K562 (cell line): ENCODE measurements around the gene AIPL1. TPM values are rescaled to one million over a fixed set of nuclear protein-coding genes. Genes with fewer than 3 reads are reported as not detected.

Experiments
- CBFB ChIP-seq: sonication (generic); formaldehyde crosslinking; IDR thresholded peaks from 2 replicates; pipeline ENCODE4 v1.4.0; 2020; ENCODE audit warnings: mild to moderate bottlenecking, missing genetic modification reagents
- ELF1 ChIP-seq: fragments of 200-800 bp; sonication (Bioruptor generic); IDR thresholded peaks from 2 replicates; pipeline ENCODE4 v1.6.1; 2016; ENCODE audit warnings: missing genetic modification characterization, missing compliant biosample characterization
- ESRRA ChIP-seq: fragments of 450-650 bp; IDR thresholded peaks from 2 replicates; pipeline ENCODE4 v1.6.1; 2014; ENCODE audit warnings: low read depth, mild to moderate bottlenecking, moderate library complexity, borderline replicate concordance
- ETV1 ChIP-seq: fragments of 450-650 bp; conservative IDR thresholded peaks from 2 replicates; pipeline ENCODE4 v1.6.1; 2016; ENCODE audit warnings: missing genetic modification characterization, control low read depth, low read depth, missing compliant biosample characterization
- FOS ChIP-seq: IDR thresholded peaks from 3 replicates; pipeline ENCODE4 v1.6.1; 2011; ENCODE audit not compliant: insufficient read length; ENCODE audit errors: extremely low read depth
- NR3C1 ChIP-seq: sonication (generic); formaldehyde crosslinking; IDR thresholded peaks from 2 replicates; pipeline ENCODE4 v1.8.1; 2022; ENCODE audit warnings: missing genetic modification reagents
- PHTF2 ChIP-seq: fragments of 250-450 bp; sonication (Bioruptor Pico); IDR thresholded peaks from 2 replicates; pipeline ENCODE4 v1.5.0; 2021; ENCODE audit warnings: mild to moderate bottlenecking
- PURB ChIP-seq: sonication (generic); formaldehyde crosslinking; IDR thresholded peaks from 2 replicates; pipeline ENCODE4 v1.9.0; 2021; ENCODE audit warnings: low read depth, mild to moderate bottlenecking, missing genetic modification reagents
- TAF1 ChIP-seq: IDR thresholded peaks from 2 replicates; pipeline ENCODE4 v1.6.1; 2011; ENCODE audit warnings: mild to moderate bottlenecking, low read length, moderate library complexity; ENCODE audit not compliant: insufficient read depth, control insufficient read depth, severe bottlenecking; ENCODE audit errors: extremely low read depth
- ZC3H11A ChIP-seq: IDR thresholded peaks from 2 replicates; pipeline ENCODE4 v1.6.1; 2012; ENCODE audit warnings: low read depth, low read length, improper control_type of control experiment
- ZC3H4 ChIP-seq: sonication (generic); formaldehyde crosslinking; IDR thresholded peaks from 2 replicates; pipeline ENCODE4 v1.9.0; 2021; ENCODE audit warnings: missing genetic modification reagents, borderline replicate concordance
- ZFP1 ChIP-seq: fragments of 450-650 bp; formaldehyde crosslinking; IDR thresholded peaks from 2 replicates; pipeline ENCODE4 v1.4.0; 2020; ENCODE audit warnings: mild to moderate bottlenecking, mixed read lengths
- ZNF23 ChIP-seq: fragments of 250-450 bp; sonication (Bioruptor Pico); IDR thresholded peaks from 2 replicates; pipeline ENCODE4 v1.4.0; 2020; ENCODE audit warnings: mild to moderate bottlenecking
- ZNF316 ChIP-seq: fragments of 450-650 bp; IDR thresholded peaks from 2 replicates; pipeline ENCODE4 v1.6.1; 2016
- ZNF778 ChIP-seq: fragments of 450-650 bp; formaldehyde crosslinking; IDR thresholded peaks from 2 replicates; pipeline ENCODE4 v1.4.0; 2020; ENCODE audit warnings: mild to moderate bottlenecking, moderate library complexity
- polyA plus RNA-seq, 8 experiments: library from polyadenylated mRNA; depleted of rRNA in 4 of 8; stranded (reverse) in 5 of 8; unstranded in 3 of 8; fragments of >200 nt; fragmentation: Nextera tagmentation in 2 of 8; fragmentation: Illumina TruSeq in 1 of 8; extraction: Ambion mirVana in 2 of 8; extraction: Trizol in 1 of 8; gene quantifications; 2 replicates each; pipeline versions ENCODE4 v1.2.1 to v1.2.3, GENCODE V29; 2011 to 2014; ENCODE audit warnings: inconsistent platforms in 1 of 8, missing spikeins in 1 of 8
- total RNA-seq, 7 experiments: library from RNA; depleted of rRNA in 6 of 7; stranded (reverse); fragments of >200 nt in 6 of 7; fragmentation: Illumina TruSeq in 2 of 7; extraction: Trizol in 2 of 7; gene quantifications; 2 replicates each; pipeline versions ENCODE4 v1.2.1 to v1.2.3, GENCODE V29; 2011 to 2021; ENCODE audit warnings: low replicate concordance in 1 of 7
- TF ChIP-seq, protein P1 (sequence below): fragments of 250-450 bp; sonication (Bioruptor Pico); IDR thresholded peaks from 2 replicates; pipeline ENCODE4 v1.8.0; 2022; ENCODE audit warnings: moderate library complexity, mild to moderate bottlenecking, inconsistent platforms
- TF ChIP-seq, protein P2 (sequence below): fragments of 250-450 bp; sonication (Bioruptor Pico); IDR thresholded peaks from 2 replicates; pipeline ENCODE4 v1.5.0; 2020; ENCODE audit warnings: mild to moderate bottlenecking, borderline replicate concordance
- TF ChIP-seq, protein P3 (sequence below): fragments of 450-650 bp; IDR thresholded peaks from 2 replicates; pipeline ENCODE4 v1.6.1; 2018; ENCODE audit not compliant: partially characterized antibody
- TF ChIP-seq, protein P4 (sequence below), 2 experiments: fragments of 450-650 bp; IDR thresholded peaks; 2 replicates each; pipeline ENCODE4 v1.6.1; 2016

Gene AIPL1
- total and polyA plus RNA-seq, 9 of the 15 experiments (the other 6 are each of a cell fraction or from before 2014, with no cell fraction given): not detected

DNA sequence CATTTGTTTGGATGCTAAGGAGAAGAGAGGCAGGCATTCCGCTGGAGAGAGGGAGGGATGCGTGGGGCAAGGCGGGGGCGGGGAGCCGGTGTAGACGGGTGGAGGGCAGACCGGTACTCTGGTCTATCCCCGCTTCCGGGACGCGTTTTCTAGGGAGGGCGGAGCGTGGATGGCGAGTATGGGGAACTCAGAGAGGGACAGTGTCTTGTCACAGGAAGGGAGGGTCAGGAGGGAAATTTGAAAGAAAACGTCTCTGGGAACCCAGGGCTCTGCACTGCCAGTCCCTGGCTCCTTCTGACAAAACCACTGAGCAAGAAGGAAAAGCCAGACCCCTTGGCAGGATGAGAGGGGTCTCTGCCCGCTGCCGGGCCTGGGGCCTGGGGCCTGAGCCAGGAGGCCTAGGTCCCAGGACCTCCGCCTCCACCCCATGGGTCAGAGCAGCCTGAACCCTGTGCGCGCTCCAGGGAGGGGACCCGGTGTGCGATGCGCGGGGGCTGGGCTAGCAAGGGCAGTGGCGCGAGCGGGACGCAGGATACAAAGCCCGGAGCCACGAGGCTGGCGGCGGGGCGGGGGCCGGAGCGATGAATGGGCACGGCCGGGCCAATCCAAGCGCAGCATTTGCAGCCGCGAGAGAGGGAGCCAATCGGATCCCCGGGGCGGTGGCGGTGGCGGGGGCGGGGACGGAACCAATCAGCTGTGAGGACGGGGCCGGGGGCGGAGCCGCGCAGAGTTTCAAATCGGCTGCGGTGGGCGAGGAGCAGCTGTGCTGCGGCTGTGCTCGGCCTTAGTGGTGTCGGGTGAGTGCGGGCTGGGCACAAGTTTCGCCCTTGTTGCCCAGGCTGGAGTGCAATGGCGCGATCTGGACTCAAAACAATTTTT is 9.0 kb upstream of the AIPL1 start, which contains the start of gene PIMREG (continued):
- TF ChIP-seq, protein P1, sequence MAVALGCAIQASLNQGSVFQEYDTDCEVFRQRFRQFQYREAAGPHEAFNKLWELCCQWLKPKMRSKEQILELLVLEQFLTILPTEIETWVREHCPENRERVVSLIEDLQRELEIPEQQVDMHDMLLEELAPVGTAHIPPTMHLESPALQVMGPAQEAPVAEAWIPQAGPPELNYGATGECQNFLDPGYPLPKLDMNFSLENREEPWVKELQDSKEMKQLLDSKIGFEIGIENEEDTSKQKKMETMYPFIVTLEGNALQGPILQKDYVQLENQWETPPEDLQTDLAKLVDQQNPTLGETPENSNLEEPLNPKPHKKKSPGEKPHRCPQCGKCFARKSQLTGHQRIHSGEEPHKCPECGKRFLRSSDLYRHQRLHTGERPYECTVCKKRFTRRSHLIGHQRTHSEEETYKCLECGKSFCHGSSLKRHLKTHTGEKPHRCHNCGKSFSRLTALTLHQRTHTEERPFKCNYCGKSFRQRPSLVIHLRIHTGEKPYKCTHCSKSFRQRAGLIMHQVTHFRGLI (CRISPR knock-in tag): no peak
- TF ChIP-seq TAF1 (peak; percentile 41), ZC3H4 (no peak), ZNF316 (no peak), ETV1 (tag) (no peak), ZNF778 (no peak), FOS (peak; percentile 54), ESRRA (no peak), PHTF2 (no peak), ZFP1 (no peak), ZC3H11A (no peak), ZNF23 (no peak), NR3C1 (CRISPR knock-in tag) (no peak; the same call in 1 of the 2 replicates), PURB (CRISPR knock-in tag) (no peak), CBFB (CRISPR knock-in tag) (no peak), ELF1 (tag) (peak; percentile 62)
- TF ChIP-seq, protein P2, sequence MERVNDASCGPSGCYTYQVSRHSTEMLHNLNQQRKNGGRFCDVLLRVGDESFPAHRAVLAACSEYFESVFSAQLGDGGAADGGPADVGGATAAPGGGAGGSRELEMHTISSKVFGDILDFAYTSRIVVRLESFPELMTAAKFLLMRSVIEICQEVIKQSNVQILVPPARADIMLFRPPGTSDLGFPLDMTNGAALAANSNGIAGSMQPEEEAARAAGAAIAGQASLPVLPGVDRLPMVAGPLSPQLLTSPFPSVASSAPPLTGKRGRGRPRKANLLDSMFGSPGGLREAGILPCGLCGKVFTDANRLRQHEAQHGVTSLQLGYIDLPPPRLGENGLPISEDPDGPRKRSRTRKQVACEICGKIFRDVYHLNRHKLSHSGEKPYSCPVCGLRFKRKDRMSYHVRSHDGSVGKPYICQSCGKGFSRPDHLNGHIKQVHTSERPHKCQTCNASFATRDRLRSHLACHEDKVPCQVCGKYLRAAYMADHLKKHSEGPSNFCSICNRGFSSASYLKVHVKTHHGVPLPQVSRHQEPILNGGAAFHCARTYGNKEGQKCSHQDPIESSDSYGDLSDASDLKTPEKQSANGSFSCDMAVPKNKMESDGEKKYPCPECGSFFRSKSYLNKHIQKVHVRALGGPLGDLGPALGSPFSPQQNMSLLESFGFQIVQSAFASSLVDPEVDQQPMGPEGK (CRISPR knock-in tag): no peak
- TF ChIP-seq, protein P3, sequence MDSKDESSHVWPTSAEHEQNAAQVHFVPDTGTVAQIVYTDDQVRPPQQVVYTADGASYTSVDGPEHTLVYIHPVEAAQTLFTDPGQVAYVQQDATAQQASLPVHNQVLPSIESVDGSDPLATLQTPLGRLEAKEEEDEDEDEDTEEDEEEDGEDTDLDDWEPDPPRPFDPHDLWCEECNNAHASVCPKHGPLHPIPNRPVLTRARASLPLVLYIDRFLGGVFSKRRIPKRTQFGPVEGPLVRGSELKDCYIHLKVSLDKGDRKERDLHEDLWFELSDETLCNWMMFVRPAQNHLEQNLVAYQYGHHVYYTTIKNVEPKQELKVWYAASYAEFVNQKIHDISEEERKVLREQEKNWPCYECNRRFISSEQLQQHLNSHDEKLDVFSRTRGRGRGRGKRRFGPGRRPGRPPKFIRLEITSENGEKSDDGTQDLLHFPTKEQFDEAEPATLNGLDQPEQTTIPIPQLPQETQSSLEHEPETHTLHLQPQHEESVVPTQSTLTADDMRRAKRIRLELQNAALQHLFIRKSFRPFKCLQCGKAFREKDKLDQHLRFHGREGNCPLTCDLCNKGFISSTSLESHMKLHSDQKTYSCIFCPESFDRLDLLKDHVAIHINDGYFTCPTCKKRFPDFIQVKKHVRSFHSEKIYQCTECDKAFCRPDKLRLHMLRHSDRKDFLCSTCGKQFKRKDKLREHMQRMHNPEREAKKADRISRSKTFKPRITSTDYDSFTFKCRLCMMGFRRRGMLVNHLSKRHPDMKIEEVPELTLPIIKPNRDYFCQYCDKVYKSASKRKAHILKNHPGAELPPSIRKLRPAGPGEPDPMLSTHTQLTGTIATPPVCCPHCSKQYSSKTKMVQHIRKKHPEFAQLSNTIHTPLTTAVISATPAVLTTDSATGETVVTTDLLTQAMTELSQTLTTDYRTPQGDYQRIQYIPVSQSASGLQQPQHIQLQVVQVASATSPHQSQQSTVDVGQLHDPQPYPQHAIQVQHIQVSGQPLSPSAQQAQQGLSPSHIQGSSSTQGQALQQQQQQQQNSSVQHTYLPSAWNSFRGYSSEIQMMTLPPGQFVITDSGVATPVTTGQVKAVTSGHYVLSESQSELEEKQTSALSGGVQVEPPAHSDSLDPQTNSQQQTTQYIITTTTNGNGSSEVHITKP: no peak
- TF ChIP-seq, protein P4, sequence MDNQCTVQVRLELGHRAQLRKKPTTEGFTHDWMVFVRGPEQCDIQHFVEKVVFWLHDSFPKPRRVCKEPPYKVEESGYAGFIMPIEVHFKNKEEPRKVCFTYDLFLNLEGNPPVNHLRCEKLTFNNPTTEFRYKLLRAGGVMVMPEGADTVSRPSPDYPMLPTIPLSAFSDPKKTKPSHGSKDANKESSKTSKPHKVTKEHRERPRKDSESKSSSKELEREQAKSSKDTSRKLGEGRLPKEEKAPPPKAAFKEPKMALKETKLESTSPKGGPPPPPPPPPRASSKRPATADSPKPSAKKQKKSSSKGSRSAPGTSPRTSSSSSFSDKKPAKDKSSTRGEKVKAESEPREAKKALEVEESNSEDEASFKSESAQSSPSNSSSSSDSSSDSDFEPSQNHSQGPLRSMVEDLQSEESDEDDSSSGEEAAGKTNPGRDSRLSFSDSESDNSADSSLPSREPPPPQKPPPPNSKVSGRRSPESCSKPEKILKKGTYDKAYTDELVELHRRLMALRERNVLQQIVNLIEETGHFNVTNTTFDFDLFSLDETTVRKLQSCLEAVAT (IDR thresholded peaks at IDR 0.05): no peak
